Thyroid gland (tissue), 4 donors: ENCODE data around the gene FAM83C. TPM values are rescaled to one million over a fixed set of nuclear protein-coding genes. Genes with fewer than 3 reads are reported as not detected.

ENCODE experiments used
- DNase-seq, 2 donors: peaks; one replicate each; pipeline ENCODE4 v3.0.0-alpha.2; 2019
- H3K27ac ChIP-seq, 3 donors: fragments of 200-600 bp; sonication (generic); 1 replicate in 2 of 3; 2 replicates in 1 of 3; pipeline ENCODE4 v1.5.1; 2016 to 2019; ENCODE audit warnings: mild to moderate bottlenecking in 1 of 3, moderate library complexity in 1 of 3
- H3K27me3 ChIP-seq: fragments of 200-600 bp; sonication (generic); one replicate; pipeline ENCODE4 v1.5.1; 2019
- H3K36me3 ChIP-seq, 2 donors: fragments of 200-600 bp; sonication (generic); one replicate each; pipeline ENCODE4 v1.5.1; 2016 to 2019
- H3K4me1 ChIP-seq, 2 donors: fragments of 200-600 bp; sonication (generic); one replicate each; pipeline ENCODE4 v1.5.1; 2017 to 2019
- H3K4me3 ChIP-seq, 3 donors: fragments of 200-600 bp; sonication (generic); replicated peaks in 1 of 3; 1 replicate in 2 of 3; 2 replicates in 1 of 3; pipeline ENCODE4 v1.5.1; 2016; ENCODE audit warnings: mild to moderate bottlenecking in 1 of 3
- H3K9me3 ChIP-seq: fragments of 200-600 bp; sonication (generic); one replicate; pipeline ENCODE4 v1.5.1; 2017
- CTCF ChIP-seq, 6 experiments: fragments of 200-600 bp in 3 of 6; fragments of 450-650 bp in 3 of 6; sonication (generic) in 3 of 6; IDR thresholded peaks; one replicate each; pipeline ENCODE4 v1.5.1; 2016 to 2019; ENCODE audit warnings: antibody characterized with exemption in 6 of 6, mild to moderate bottlenecking in 2 of 6, inconsistent platforms in 1 of 6, moderate library complexity in 1 of 6
- POLR2A ChIP-seq, 2 donors: fragments of 450-650 bp; IDR thresholded peaks; one replicate each; pipeline ENCODE4 v1.6.1; 2017; ENCODE audit warnings: antibody characterized with exemption in 2 of 2, mild to moderate bottlenecking in 2 of 2, moderate library complexity in 1 of 2
- WGBS, 2 donors: methylation state at CpG; one replicate each; pipeline ENCODE4 v1.1.5; 2017; 5-methylcytosine and 5-hydroxymethylcytosine counted together
- intact Hi-C: fragments of 100-400 bp; cut with DNase I; formaldehyde crosslinking; loops from one replicate; pipeline ENCODE4 v1.15.1; 2023
- total RNA-seq, 4 donors: library from RNA; depleted of rRNA; stranded (reverse); fragments of >200 nt; gene quantifications; one replicate each; pipeline ENCODE4 v1.2.3, GENCODE V29; 2016

The FAM83C gene
- total RNA-seq, 4 donors from 2014 or later, result not detected

- no peaks in the 10 kb centered on the region for H3K27me3 ChIP-seq
- H3K27ac ChIP-seq, result no peak overlapping the region
- no peak for DNase-seq
- no peaks in the 10 kb centered on the region for H3K4me1 ChIP-seq
- TF ChIP-seq CTCF (IDR thresholded peaks at IDR 0.05) (no peak), POLR2A (IDR thresholded peaks at IDR 0.05) (no peak)
- no peaks in the 10 kb centered on the region for H3K9me3 ChIP-seq
- WGBS, 2 donors, result 62 to 64% methylated on average over 2 of the region's 2 CpGs
- H3K36me3 ChIP-seq, result no peaks in the 10 kb centered on the region
- no peak overlapping the region for H3K4me3 ChIP-seq
- intact Hi-C loops, result no loop called here
These were observed 48.9 kb downstream of the FAM83C start for GRCh38 chr20:35243317-35243716.

- H3K4me3 ChIP-seq, result no peak overlapping the region
- H3K36me3 ChIP-seq, result no peaks in the 10 kb centered on the region
- H3K9me3 ChIP-seq, result no peaks in the 10 kb centered on the region
- no peak for TF ChIP-seq POLR2A (IDR thresholded peaks at IDR 0.05)
- TF ChIP-seq CTCF (IDR thresholded peaks at IDR 0.05), result no peak
- DNase-seq, result no peak
- no peak overlapping the region for H3K27ac ChIP-seq
- no peaks in the 10 kb centered on the region for H3K27me3 ChIP-seq
- H3K4me1 ChIP-seq, result no peaks in the 10 kb centered on the region
- WGBS, 2 donors, result 90 to 94% methylated on average over 2 of the region's 2 CpGs
- intact Hi-C loops, result no loop called here
These were observed 51.4 kb downstream of the FAM83C start for GRCh38 chr20:35240811-35241293.

- H3K27ac ChIP-seq, result no peak overlapping the region
- H3K9me3 ChIP-seq, result no peaks in the 10 kb centered on the region
- no peaks in the 10 kb centered on the region for H3K4me1 ChIP-seq
- DNase-seq, result no peak
- intact Hi-C loops, result no loop called here
- no peak overlapping the region for H3K4me3 ChIP-seq
- H3K27me3 ChIP-seq, result no peaks in the 10 kb centered on the region
- TF ChIP-seq POLR2A (IDR thresholded peaks at IDR 0.05) (no peak), CTCF (IDR thresholded peaks at IDR 0.05) (no peak)
- H3K36me3 ChIP-seq, result no peaks in the 10 kb centered on the region
- 73 to 77% methylated on average over 5 of the region's 5 CpGs for WGBS, 2 donors
These were observed 52.0 kb downstream of the FAM83C start for GRCh38 chr20:35240083-35240810.

- 81 to 85% methylated on average over 5 of the region's 5 CpGs for WGBS, 2 donors
These were observed 53.5 kb downstream of the FAM83C start for GRCh38 chr20:35238735-35239134.

More at GRCh38 chr20:35238735-35239134, 53.5 kb downstream of the FAM83C start:
- Histone ChIP-seq H3K4me1 (no peaks in the 10 kb centered on the region), H3K27ac (no peak overlapping the region), H3K36me3 (no peaks in the 10 kb centered on the region), H3K4me3 (no peak overlapping the region), H3K27me3 (no peaks in the 10 kb centered on the region), H3K9me3 (no peaks in the 10 kb centered on the region)
- TF ChIP-seq POLR2A (IDR thresholded peaks at IDR 0.05) (no peak), CTCF (IDR thresholded peaks at IDR 0.05) (no peak)
- no peak for DNase-seq
- intact Hi-C loops, result no loop called here
